Germinal center (tissue), 1 donor: Measurements from ENCODE around the gene OBSCN.

ENCODE experiments used
- DNase-seq: peaks from one replicate; pipeline ENCODE4 v3.0.0; 2012; ENCODE audit warnings: mixed read lengths, low spot score

Gene OBSCN

DNA sequence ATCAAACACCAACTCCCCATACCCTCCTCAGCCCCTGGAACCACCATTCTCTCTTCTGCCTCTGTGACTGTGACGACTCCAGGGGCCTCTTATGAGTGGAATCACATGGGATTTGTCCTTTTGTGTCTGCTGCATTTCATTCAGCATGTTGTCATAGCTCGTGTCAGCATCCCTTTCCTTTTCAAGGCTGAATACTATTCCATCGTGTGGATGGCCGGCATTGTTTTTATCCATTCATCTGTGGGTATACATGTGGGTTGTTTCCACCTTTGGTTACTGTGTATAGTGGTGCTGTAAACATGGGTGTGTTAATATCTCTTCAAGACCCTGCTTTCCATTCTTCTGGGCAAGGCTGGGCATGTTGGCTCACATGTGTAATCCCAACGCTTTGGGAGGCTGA lies 17.1 kb upstream of the OBSCN start:
- no peak for DNase-seq

- DNase-seq = no peak
These were observed 13.4 kb upstream of the OBSCN start for GRCh38 chr1:228194436-228194835.

DNA sequence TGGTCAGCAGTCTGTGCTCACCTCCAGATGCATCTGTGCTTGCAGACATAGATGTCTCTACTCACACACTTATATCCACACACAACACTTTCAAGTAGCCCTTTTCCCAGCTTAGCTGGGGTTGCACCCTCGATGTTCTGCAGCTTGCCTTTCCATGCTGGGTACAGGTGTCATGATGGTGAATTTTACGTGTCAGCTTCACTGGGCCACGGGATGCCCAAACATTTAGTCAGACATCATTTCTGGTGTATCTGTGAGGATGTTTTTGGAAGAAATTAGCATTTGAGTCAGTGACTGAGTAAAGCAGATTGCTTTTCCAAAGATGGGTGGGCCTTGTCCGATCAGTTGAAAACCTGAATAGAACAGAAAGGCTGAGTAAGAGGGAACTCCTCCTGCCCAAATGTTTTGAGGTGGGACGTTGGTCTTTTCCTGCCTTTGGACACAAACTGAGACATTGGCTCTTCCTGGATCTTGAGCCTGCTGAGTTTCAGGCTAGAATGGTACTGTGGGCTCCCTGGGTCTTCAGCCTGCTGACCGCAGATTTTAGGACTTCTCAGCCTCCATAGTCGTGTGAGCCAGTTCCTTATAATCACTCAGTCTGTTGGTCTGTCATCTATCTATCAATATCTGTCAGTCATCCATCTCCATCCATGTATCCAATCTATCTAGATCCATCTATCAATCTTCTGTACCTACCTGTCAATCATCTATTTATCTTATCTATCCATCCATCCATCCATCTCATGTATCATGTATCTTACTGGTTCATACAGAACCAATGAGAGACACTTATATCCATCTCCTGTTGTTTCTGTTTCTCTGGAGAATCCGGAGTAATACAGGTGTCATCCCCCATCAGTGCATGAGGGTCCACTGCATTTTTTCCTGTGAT lies 12.7 kb upstream of the OBSCN start:
- DNase-seq = no peak

GRCh38 chr1:228197555-228198147 lies 10.2 kb upstream of the OBSCN start:
- no peak for DNase-seq

GRCh38 chr1:228198977-228199590 lies 8.8 kb upstream of the OBSCN start:
- DNase-seq = no peak

DNA sequence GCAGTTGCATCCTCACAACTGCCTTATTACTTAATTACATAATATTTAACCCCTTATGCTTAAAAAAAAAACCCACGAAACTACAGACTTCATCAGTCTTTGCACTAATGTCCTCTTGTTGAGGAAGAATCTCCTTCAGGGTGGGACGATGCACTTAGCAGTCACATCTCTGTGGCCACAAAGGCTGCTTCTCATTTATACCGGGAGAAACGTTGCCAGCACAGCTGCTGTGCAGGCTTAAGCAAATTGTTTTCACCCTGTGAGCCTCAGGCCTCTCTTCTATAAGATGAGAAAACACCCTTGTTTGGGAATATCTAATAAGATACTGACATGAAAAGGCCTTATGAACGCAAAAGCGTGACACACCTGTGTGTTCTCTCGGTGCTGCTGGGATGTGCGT lies 2.9 kb upstream of the OBSCN start:
- no peak for DNase-seq

DNA sequence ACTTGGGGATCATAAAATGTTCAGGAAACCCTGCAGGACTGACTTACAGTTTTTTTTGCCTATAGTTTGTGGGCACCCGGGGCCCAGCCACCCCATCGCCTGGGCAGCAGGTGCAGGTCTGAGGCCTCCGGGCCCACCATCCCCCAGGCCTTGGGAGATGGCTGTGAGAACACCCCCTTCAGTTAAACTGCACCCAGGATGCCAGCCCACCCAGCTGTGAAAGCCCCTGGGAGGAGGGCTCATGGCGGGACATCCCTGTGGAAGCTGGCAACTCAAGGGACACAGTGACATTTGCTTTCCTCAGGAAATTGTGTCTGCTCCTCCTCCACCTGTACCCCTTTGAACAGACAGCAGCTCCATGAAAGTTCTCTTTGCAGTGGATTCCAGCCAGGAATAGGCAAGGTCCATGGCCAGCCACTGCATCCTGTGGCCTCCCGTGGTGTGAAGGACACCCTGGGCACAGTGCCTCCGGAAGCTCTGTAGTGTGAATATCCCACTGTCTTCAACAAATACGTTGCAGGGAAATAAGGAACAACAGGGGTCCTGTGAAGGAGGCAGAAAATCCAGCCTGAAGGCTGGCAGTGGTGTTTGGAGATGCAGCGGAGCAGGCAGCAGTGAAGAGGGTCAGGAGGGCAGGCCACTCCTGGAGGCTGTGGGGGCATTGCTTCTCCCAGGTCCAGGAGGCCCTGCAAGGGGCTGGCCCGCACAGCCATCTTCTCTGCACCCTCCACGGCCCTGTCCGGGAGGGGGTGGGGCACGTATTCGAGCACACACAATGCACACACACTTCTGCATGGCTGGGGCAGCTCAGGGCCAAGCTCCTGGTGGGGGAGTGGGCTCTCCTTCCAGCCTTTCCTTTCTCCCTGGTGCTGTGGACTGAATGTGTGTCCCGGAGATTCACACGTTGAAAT lies 2.1 kb upstream of the OBSCN start:
- DNase-seq = no peak

GRCh38 chr1:228206582-228207351 lies 1.1 kb upstream of the OBSCN start:
- DNase-seq = no peak

DNA sequence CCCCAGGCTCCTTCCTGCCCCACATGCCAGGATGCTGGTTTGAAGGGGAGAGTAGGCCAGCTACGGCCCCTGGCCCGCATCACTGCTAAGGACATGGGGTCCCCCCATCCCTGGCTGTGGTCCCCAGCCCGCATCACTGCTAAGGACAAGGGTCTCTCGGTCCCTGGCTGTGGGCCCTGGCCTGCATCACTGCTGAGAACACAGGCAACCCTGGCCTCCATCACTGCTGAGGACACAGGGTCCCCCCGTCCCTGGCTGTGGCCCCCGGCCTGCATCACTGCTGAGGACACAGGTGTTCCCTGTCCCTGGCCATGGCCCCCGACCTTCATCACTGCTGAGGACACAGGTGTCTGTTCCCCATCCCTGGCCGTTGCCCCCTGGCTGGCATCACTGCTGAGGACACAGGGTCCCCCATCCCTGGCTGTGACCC lies 448 bp upstream of the OBSCN start:
- DNase-seq = no peak

DNA sequence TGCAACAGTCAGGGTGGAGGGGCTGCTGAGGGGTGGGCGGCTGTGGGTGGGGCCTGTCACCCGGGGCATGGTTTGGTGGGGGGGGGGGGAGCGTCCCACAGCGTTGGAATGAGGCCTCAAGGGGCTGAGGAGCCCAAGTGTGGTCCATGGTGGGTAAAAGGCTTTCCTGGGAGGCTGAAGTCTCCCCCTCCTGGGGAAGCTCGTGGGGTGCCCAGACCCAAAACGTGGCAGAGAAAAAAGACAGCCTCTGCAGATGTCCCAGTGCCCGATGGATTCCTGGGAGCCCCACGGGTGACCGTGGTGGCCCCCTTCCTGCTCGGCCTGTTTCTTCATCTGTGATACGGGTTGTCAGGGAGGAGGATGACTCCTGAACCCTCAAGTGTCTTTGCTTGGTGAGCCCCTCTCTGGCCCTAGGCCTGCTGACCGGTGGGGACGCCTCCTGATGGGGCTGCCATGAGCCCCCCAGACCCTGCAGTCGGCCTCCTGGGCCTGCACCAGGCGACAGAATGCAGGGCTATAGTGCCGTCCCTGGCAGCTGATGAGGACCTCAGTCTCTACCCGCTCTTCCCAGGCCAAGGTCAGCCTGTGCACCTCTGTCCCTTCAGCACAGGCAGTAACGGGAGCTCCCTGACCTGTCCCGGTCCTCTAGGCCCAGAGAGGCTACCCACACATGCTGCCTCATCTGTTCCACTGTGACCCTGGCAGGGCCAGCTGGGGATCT lies 1.1 kb downstream of the OBSCN start:
- DNase-seq = no peak

DNA sequence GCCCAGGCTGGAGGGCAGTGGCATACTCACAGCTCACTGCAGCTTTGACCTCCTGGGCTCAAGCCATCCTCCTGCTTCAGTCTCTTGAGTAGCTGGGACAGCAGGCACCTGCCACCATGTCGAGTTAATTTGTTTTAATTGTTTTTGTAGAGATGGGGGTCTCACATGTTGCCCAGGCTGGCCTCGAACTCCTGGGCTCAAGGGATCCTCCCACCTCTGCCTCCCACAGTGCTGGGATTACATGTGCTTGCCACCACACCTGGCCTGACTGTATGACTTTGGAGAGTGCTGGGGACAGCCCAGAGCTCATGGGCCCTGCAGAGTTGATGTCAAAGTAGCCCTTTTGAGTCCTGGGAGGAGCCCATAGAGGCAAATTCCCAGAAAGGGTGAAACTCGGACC lies 1.8 kb downstream of the OBSCN start:
- DNase-seq = no peak

DNA sequence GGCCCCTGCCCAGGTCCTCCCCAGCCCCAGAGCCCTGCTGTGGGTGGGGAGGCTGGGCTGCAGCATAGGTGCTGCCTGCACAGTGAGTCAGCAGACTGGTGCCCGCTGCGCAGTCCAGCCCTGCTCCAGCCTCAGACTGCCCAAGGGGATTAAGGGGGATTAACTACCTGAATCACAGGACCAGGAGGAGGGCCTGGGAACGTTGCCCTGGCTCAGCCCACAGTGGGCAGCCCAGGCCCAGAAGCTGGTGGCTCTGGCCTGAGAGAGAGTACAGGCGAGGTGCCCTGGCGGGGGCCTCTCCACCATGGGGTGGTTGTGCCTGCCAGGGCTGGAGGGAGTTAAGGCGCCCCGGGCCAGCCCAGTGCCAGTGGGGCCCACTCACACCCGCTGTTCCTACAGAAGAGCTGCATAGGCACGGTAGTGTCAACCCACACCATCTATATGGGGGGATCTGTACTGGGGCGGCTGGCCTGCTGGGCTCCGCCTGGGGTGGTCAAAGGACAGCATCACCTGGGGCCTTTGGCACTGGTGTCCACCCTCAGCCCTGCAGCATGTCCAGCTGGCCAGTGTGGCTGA lies 2.3 kb downstream of the OBSCN start:
- no peak for DNase-seq

DNA sequence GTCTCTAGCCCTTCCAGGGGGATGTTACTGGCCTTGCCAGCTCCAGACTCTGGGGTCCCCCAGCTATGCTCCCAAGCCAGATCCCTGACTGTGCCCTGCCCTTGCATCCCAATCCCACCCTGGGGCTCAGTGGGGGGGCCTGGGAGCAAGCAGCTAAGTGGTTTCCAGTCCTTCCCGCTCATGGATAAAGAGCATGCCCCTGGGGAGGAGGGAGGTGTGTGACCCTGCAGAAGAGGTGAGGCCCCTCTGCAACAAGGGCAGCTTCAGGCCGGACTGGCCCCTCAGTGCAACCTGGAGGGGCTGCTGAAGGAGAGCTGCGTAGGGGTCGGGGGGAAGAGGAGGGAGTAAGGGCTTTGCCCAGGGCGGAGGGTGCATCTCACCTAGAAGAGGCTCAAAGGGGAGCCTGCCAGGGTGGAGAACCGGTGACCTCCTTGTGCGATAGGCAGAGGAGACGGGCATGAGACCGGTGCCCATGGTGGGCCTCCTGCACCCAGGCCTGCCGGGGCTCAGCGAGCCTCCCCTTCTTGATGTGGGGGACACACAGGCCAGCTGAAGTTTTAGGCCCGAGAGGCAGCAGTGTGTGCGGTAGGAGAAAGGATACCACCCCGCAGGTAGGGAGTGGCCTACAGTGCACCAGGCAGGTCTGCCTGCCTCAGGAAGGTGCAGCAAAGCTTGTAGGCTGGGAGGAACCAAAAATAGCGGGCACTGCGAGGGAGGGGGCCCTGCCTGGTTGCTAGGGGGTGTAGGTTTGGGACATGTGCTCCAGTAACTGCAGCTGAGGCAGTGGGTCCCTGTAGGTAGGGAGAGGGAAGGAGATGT lies 3.1 kb downstream of the OBSCN start:
- DNase-seq = no peak

- no peak for DNase-seq
These were observed 3.9 kb downstream of the OBSCN start for GRCh38 chr1:228211531-228212414.

- DNase-seq = no peak
These were observed 4.6 kb downstream of the OBSCN start for GRCh38 chr1:228212415-228212965.

- DNase-seq = peak; percentile 89
These were observed 5.4 kb downstream of the OBSCN start for GRCh38 chr1:228212966-228213844.
